Smooth muscle cell (in vitro differentiated cells): ENCODE measurements around the gene NHLH2. TPM values are rescaled to one million over a fixed set of nuclear protein-coding genes. Genes with fewer than 3 reads are reported as not detected.
A peak's percentile ranks its signal among the peaks of the same experiment; 100 is the strongest.

Experiments
- DNase-seq: peaks from one replicate; lab custom pipeline; 2025; ENCODE audit not compliant: unreplicated experiment; lab: John Stamatoyannopoulos, UW
- H2AFZ ChIP-seq: fragments of 200-600 bp; sonication (generic); 2 replicates; pipeline ENCODE4 v1.6.0; 2016; ENCODE audit warnings: antibody characterized with exemption, low read depth, mild to moderate bottlenecking
- H3F3A ChIP-seq: fragments of 200-600 bp; sonication (generic); 2 replicates; pipeline ENCODE4 v1.6.0; 2017; ENCODE audit warnings: antibody characterized with exemption, low read depth
- H3K27ac ChIP-seq: fragments of 200-600 bp; sonication (generic); 2 replicates; pipeline ENCODE4 v1.5.1; 2016; ENCODE audit warnings: low read depth, mild to moderate bottlenecking
- H3K27me3 ChIP-seq: fragments of 200-600 bp; sonication (generic); 2 replicates; pipeline ENCODE4 v1.6.1; 2016; ENCODE audit warnings: low read depth, mild to moderate bottlenecking
- H3K36me3 ChIP-seq: fragments of 200-600 bp; sonication (generic); 2 replicates; pipeline ENCODE4 v1.5.1; 2016; ENCODE audit warnings: low read depth
- H3K4me1 ChIP-seq: fragments of 200-600 bp; sonication (generic); 2 replicates; pipeline ENCODE4 v1.5.1; 2016; ENCODE audit warnings: low read depth
- H3K4me2 ChIP-seq: fragments of 200-600 bp; sonication (generic); 2 replicates; pipeline ENCODE4 v1.6.0; 2016; ENCODE audit warnings: mild to moderate bottlenecking
- H3K4me3 ChIP-seq: fragments of 200-600 bp; sonication (generic); 2 replicates; pipeline ENCODE4 v1.5.1; 2016; ENCODE audit warnings: mild to moderate bottlenecking
- H3K79me2 ChIP-seq: fragments of 200-600 bp; sonication (generic); 2 replicates; pipeline ENCODE4 v1.6.0; 2016; ENCODE audit warnings: low read depth, mild to moderate bottlenecking
- H3K9ac ChIP-seq: fragments of 200-600 bp; sonication (generic); 2 replicates; pipeline ENCODE4 v1.6.0; 2016; ENCODE audit warnings: low read depth
- H3K9me3 ChIP-seq: fragments of 200-600 bp; sonication (generic); replicated peaks from 2 replicates; pipeline ENCODE4 v1.5.1; 2016; ENCODE audit warnings: low read depth
- H4K20me1 ChIP-seq: fragments of 200-600 bp; sonication (generic); 2 replicates; pipeline ENCODE4 v1.6.0; 2016; ENCODE audit warnings: low read depth
- WGBS: methylation state at CpG from one replicate; pipeline ENCODE4 v1.1.7; 2016; ENCODE audit warnings: low lambda C conversion rate; 5-methylcytosine and 5-hydroxymethylcytosine counted together
- polyA plus RNA-seq: library from polyadenylated mRNA; unstranded; fragments of >200 nt; fragmentation: Nextera tagmentation; extraction: Ambion mirVana; gene quantifications from 2 replicates; pipeline ENCODE4 v1.2.1, GENCODE V29; 2016
- total RNA-seq: library from RNA; depleted of rRNA; stranded (reverse); fragments of >200 nt; gene quantifications from 2 replicates; pipeline ENCODE4 v1.2.3, GENCODE V29; 2014
- TF ChIP-seq, protein P1 (sequence below): fragments of 200-600 bp; sonication (generic); IDR thresholded peaks from 2 replicates; pipeline ENCODE4 v1.5.1; 2017; ENCODE audit warnings: borderline replicate concordance, mild to moderate bottlenecking, antibody characterized with exemption; ENCODE audit not compliant: insufficient read depth, poor library complexity, severe bottlenecking

Gene NHLH2
- total and polyA plus RNA-seq, 2 experiments from 2014 or later, result 0.30 to 0.54 TPM

DNA sequence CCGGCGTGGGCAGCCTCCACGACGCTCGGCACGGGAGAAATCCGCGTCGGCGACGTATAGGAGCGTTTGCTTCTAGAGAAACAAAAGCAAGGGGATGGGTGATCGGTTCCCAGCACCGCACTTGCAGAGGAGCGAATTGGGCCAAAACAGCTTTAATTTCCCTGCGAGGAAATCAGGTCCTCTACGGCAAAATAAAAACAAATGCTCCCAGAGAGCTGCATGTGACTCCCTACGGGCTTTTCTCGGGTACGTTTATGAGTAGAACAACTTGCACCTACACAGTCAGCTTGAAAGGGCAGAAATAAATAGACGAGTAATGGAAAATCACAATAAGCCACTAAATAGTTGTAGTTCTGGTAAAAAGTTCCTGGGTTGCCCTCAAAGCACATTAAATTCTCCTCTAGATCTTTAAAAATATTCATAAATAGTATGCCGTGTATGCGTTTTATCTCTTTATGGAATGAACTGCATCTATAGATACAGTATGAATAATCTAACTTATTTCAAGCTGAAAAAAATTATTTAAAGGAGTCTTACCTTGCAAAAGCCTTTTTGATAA, 1.2 kb downstream of the NHLH2 start:
- no peak overlapping the region for H3K27ac ChIP-seq
- TF ChIP-seq, protein P1, sequence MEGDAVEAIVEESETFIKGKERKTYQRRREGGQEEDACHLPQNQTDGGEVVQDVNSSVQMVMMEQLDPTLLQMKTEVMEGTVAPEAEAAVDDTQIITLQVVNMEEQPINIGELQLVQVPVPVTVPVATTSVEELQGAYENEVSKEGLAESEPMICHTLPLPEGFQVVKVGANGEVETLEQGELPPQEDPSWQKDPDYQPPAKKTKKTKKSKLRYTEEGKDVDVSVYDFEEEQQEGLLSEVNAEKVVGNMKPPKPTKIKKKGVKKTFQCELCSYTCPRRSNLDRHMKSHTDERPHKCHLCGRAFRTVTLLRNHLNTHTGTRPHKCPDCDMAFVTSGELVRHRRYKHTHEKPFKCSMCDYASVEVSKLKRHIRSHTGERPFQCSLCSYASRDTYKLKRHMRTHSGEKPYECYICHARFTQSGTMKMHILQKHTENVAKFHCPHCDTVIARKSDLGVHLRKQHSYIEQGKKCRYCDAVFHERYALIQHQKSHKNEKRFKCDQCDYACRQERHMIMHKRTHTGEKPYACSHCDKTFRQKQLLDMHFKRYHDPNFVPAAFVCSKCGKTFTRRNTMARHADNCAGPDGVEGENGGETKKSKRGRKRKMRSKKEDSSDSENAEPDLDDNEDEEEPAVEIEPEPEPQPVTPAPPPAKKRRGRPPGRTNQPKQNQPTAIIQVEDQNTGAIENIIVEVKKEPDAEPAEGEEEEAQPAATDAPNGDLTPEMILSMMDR, result no peak
- WGBS, result 14% methylated on average over 23 of the region's 23 CpGs
- peaks cover 8% of the 10 kb centered on the region for H3K4me1 ChIP-seq
- no peaks in the 10 kb centered on the region for H3K9me3 ChIP-seq
- H3K27me3 ChIP-seq, result peaks cover 69% of the 10 kb centered on the region
- peak overlapping the region; percentile 96 for H3K4me2 ChIP-seq
- H3K79me2 ChIP-seq, result no peaks in the 10 kb centered on the region
- H2AFZ ChIP-seq, result peak overlapping the region; percentile 95
- no peak for DNase-seq
- no peaks in the 10 kb centered on the region for H3K36me3 ChIP-seq
- peak overlapping the region; percentile 53 for H3K4me3 ChIP-seq
- H4K20me1 ChIP-seq, result no peaks in the 10 kb centered on the region
- H3F3A ChIP-seq, result no peaks in the 10 kb centered on the region
- H3K9ac ChIP-seq, result no peak overlapping the region

- Histone ChIP-seq H2AFZ (peak overlapping the region; percentile 95), H3K4me3 (peak overlapping the region; percentile 53), H3K79me2 (no peaks in the 10 kb centered on the region), H4K20me1 (no peaks in the 10 kb centered on the region), H3K27me3 (peaks cover 69% of the 10 kb centered on the region), H3K27ac (no peak overlapping the region), H3K4me2 (peak overlapping the region; percentile 96), H3K36me3 (no peaks in the 10 kb centered on the region), H3K9me3 (no peaks in the 10 kb centered on the region), H3K4me1 (peaks cover 8% of the 10 kb centered on the region), H3F3A (no peaks in the 10 kb centered on the region), H3K9ac (no peak overlapping the region)
- WGBS, result 1% methylated on average over 48 of the region's 49 CpGs
- no peak for DNase-seq
- TF ChIP-seq, protein P1, result no peak
These were observed 1.8 kb downstream of the NHLH2 start for GRCh38 chr1:115839029-115839678.

- H3K27me3 ChIP-seq, result peaks cover 69% of the 10 kb centered on the region
- H3F3A ChIP-seq, result no peaks in the 10 kb centered on the region
- WGBS, result 2% methylated on average over 64 of the region's 67 CpGs
- peak overlapping the region; percentile 95 for H2AFZ ChIP-seq
- peak overlapping the region; percentile 96 for H3K4me2 ChIP-seq
- H4K20me1 ChIP-seq, result no peaks in the 10 kb centered on the region
- H3K9me3 ChIP-seq, result no peaks in the 10 kb centered on the region
- H3K4me3 ChIP-seq, result peak overlapping the region; percentile 53
- peaks cover 8% of the 10 kb centered on the region for H3K4me1 ChIP-seq
- no peak overlapping the region for H3K27ac ChIP-seq
- no peaks in the 10 kb centered on the region for H3K36me3 ChIP-seq
- H3K9ac ChIP-seq, result no peak overlapping the region
- no peaks in the 10 kb centered on the region for H3K79me2 ChIP-seq
- no peak for DNase-seq
- TF ChIP-seq, protein P1, result no peak
These were observed 2.4 kb downstream of the NHLH2 start for GRCh38 chr1:115838431-115839028.
